Astrocyte (in vitro differentiated cells and primary cell): ENCODE measurements around the gene CNOT3. TPM values are rescaled to one million over a fixed set of nuclear protein-coding genes. Genes with fewer than 3 reads are reported as not detected.
A peak's percentile ranks its signal among the peaks of the same experiment; 100 is the strongest.

Source experiments
- DNase-seq: peaks from one replicate; pipeline ENCODE4 v3.0.0-alpha.2; 2010; ENCODE audit warnings: low read depth
- FAIRE-seq: peaks from 2 replicates; lab custom pipeline; 2011; peaks lifted over from hg19 to GRCh38; lab: Jason Lieb, UNC
- H2AFZ ChIP-seq: 2 replicates; pipeline ENCODE4 v1.6.0; 2012; ENCODE audit warnings: low read depth, low read length, inconsistent platforms
- H3K27ac ChIP-seq: 2 replicates; pipeline ENCODE4 v1.5.1; 2011; ENCODE audit warnings: low read depth, low read length, inconsistent platforms
- H3K27me3 ChIP-seq: 2 replicates; pipeline ENCODE4 v1.6.0; 2011; ENCODE audit warnings: low read length, inconsistent platforms; ENCODE audit not compliant: insufficient read depth
- H3K36me3 ChIP-seq: 2 replicates; pipeline ENCODE4 v1.5.1; 2011; ENCODE audit warnings: low read length, inconsistent platforms; ENCODE audit not compliant: insufficient read depth
- H3K4me1 ChIP-seq: 2 replicates; pipeline ENCODE4 v1.5.1; 2011; ENCODE audit warnings: low read length, inconsistent platforms; ENCODE audit not compliant: insufficient read depth
- H3K4me2 ChIP-seq: 2 replicates; pipeline ENCODE4 v1.6.0; 2012; ENCODE audit warnings: low read length, inconsistent platforms
- H3K4me3 ChIP-seq: 2 replicates; pipeline ENCODE4 v1.5.1; 2011; ENCODE audit warnings: low read depth, mild to moderate bottlenecking, low read length, inconsistent platforms; ENCODE audit not compliant: insufficient read depth
- H3K79me2 ChIP-seq: 2 replicates; pipeline ENCODE4 v1.6.0; 2012; ENCODE audit warnings: mild to moderate bottlenecking, low read length, inconsistent platforms; ENCODE audit not compliant: insufficient read depth
- H3K9ac ChIP-seq: 2 replicates; pipeline ENCODE4 v1.6.0; 2012; ENCODE audit warnings: mild to moderate bottlenecking, low read length, inconsistent platforms
- H3K9me3 ChIP-seq: 2 replicates; pipeline ENCODE4 v1.5.1; 2012; ENCODE audit warnings: low read depth, mild to moderate bottlenecking, low read length, inconsistent platforms; ENCODE audit not compliant: insufficient read depth
- H4K20me1 ChIP-seq: 2 replicates; pipeline ENCODE4 v1.6.0; 2012; ENCODE audit warnings: low read length, inconsistent platforms; ENCODE audit not compliant: insufficient read depth
- H3K27ac Mint-ChIP-seq: one replicate; pipeline ENCODE4 v1.8.0; 2021; ENCODE audit warnings: mild to moderate bottlenecking, mixed read lengths; ENCODE audit not compliant: unreplicated experiment
- H3K27me3 Mint-ChIP-seq: one replicate; pipeline ENCODE4 v1.8.0; 2021; ENCODE audit warnings: low read depth, mixed read lengths; ENCODE audit not compliant: unreplicated experiment
- H3K36me3 Mint-ChIP-seq: one replicate; pipeline ENCODE4 v1.8.0; 2021; ENCODE audit warnings: low read depth, mixed read lengths; ENCODE audit not compliant: unreplicated experiment
- H3K4me1 Mint-ChIP-seq: one replicate; pipeline ENCODE4 v1.8.0; 2021; ENCODE audit warnings: low read depth, mixed read lengths; ENCODE audit not compliant: unreplicated experiment
- H3K4me3 Mint-ChIP-seq: one replicate; pipeline ENCODE4 v1.8.0; 2021; ENCODE audit warnings: mild to moderate bottlenecking, moderate library complexity, mixed read lengths; ENCODE audit not compliant: unreplicated experiment
- H3K9me3 Mint-ChIP-seq: one replicate; pipeline ENCODE4 v1.8.0; 2021; ENCODE audit warnings: mild to moderate bottlenecking, mixed read lengths; ENCODE audit not compliant: unreplicated experiment
- EZH2 ChIP-seq: IDR thresholded peaks from 2 replicates; pipeline ENCODE4 v1.6.1; 2012; ENCODE audit warnings: mild to moderate bottlenecking, low read length, inconsistent platforms; ENCODE audit not compliant: insufficient read depth
- total RNA-seq: library from RNA; stranded (reverse); gene quantifications from 2 replicates; pipeline ENCODE4 v1.2.1, GENCODE V29; 2021
- TF ChIP-seq, protein P1 (sequence below): IDR thresholded peaks from 2 replicates; pipeline ENCODE4 v1.5.1; 2011; ENCODE audit warnings: low read depth, mild to moderate bottlenecking, inconsistent platforms, low read length, moderate library complexity; ENCODE audit not compliant: insufficient read depth

The CNOT3 gene
- total RNA-seq, 1 donor from 2014 or later, result 39.2 TPM

DNA sequence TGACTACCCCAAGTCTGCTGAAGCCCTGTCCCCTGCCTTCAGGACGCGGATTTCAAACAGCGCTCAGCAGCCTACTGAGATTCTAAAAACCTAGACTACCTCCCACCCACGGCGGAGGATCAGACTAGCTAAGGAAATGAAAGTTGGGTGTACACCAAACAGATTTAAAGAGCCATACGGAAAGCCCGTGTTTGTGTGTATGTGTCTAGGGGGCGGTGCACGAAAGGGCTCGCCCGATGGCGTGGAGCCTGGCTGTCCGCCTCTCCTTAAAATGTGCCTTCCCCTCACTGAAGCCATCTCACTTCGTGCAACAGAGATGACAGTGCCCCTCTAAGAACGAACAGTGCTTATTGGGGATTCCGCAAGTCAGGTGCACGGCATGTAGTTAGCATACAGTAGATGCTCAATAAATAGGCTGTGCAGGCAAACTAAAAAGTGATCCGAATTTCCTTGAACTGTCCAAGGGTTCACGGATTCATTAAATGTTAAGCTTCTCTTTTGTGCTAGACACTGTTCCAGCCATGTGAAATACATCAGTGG lies 21.3 kb downstream of the CNOT3 start:
- H3K79me2 ChIP-seq, result peaks cover 18% of the 10 kb centered on the region
- H3K4me3 Mint-ChIP-seq, result peak overlapping the region; percentile 98

DNA sequence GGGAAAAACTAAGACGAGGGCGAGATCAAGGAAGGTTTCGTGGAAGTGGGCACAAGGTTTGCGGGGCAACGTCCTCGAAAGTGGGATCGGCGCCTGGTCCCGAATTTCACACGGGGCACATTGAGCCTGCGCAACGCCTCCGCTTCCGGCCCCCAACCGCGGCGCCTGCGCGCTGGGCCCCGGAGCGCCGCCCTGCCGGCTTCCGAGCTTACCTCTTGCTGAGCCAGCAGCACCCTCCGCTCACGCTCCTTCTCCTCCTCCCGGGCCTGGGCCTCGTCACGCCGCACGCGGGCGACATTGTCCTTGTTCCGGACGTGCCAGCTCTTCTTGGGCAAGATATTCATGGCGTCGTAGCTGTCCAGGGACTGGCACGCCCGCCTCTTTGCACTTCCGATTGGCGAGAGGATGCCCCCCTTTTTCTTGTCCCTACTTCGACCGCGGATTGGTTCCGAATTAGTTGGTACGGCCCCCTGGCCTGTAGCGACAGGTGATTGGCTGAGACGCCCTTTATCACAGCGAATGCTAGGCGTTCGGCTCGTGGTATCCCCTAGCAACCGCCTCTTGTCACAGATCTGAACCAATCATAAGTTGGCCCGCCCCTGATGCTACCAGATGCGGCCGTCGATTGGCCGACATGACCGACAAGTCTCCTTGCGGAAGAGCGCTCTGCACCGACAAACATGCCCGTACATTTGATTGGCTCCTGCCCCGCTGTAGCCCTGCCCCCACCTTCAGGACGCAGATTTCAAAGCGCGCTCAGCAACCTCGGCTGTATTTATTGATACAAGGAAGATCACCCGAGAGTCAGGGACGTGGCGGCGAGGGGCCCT lies 22.0 kb downstream of the CNOT3 start, which contains the start of gene LENG1:
TSS of gene LENG1 (minus strand) at position 370 of the 830 bp plus-strand sequence. CDS start at position 344, 26 bp downstream.
- TF ChIP-seq, protein P1, sequence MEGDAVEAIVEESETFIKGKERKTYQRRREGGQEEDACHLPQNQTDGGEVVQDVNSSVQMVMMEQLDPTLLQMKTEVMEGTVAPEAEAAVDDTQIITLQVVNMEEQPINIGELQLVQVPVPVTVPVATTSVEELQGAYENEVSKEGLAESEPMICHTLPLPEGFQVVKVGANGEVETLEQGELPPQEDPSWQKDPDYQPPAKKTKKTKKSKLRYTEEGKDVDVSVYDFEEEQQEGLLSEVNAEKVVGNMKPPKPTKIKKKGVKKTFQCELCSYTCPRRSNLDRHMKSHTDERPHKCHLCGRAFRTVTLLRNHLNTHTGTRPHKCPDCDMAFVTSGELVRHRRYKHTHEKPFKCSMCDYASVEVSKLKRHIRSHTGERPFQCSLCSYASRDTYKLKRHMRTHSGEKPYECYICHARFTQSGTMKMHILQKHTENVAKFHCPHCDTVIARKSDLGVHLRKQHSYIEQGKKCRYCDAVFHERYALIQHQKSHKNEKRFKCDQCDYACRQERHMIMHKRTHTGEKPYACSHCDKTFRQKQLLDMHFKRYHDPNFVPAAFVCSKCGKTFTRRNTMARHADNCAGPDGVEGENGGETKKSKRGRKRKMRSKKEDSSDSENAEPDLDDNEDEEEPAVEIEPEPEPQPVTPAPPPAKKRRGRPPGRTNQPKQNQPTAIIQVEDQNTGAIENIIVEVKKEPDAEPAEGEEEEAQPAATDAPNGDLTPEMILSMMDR, result no peak
- no peak for TF ChIP-seq EZH2
- Mint-ChIP-seq H3K4me1 (peaks cover 8% of the 10 kb centered on the region), H3K27me3 (peaks cover under 1% of the 10 kb centered on the region), H3K4me3 (peak within 1 kb of the TSS; percentile 98), H3K36me3 (peaks cover 8% of the 10 kb centered on the region), H3K9me3 (peaks cover 7% of the 10 kb centered on the region), H3K27ac (peak within 1 kb of the TSS; percentile 99)
- FAIRE-seq, result peak; percentile 75
- Histone ChIP-seq H2AFZ (peak within 1 kb of the TSS; percentile 87), H3K79me2 (peaks cover 18% of the 10 kb centered on the region), H3K4me1 (peaks cover 27% of the 10 kb centered on the region), H3K36me3 (peaks cover 19% of the 10 kb centered on the region), H3K9me3 (no peaks in the 10 kb centered on the region), H3K9ac (peak within 1 kb of the TSS; percentile 85), H3K27ac (peak within 1 kb of the TSS; percentile 93), H3K4me3 (peak within 1 kb of the TSS; percentile 77), H4K20me1 (peaks cover 16% of the 10 kb centered on the region), H3K4me2 (peak within 1 kb of the TSS; percentile 96), H3K27me3 (no peaks in the 10 kb centered on the region)
- peak; percentile 100 for DNase-seq

More for the DNA sequence above, 21.3 kb downstream of the CNOT3 start:
- peaks cover 28% of the 10 kb centered on the region for H3K4me1 ChIP-seq
- TF ChIP-seq EZH2, result no peak
- TF ChIP-seq, protein P1, result no peak
- peak overlapping the region; percentile 77 for H3K4me3 ChIP-seq
- H3K4me1 Mint-ChIP-seq, result peaks cover 12% of the 10 kb centered on the region
- peak overlapping the region; percentile 85 for H3K9ac ChIP-seq
- peaks cover 3% of the 10 kb centered on the region for H3K9me3 Mint-ChIP-seq
- H3K27ac ChIP-seq, result peak overlapping the region; percentile 93
- DNase-seq, result no peak
- peaks cover 22% of the 10 kb centered on the region for H4K20me1 ChIP-seq
- no peaks in the 10 kb centered on the region for H3K27me3 Mint-ChIP-seq
- no peak for FAIRE-seq
- peaks cover 8% of the 10 kb centered on the region for H3K36me3 Mint-ChIP-seq
- peaks cover 24% of the 10 kb centered on the region for H3K36me3 ChIP-seq
- H3K27me3 ChIP-seq, result no peaks in the 10 kb centered on the region
- peak overlapping the region; percentile 96 for H3K4me2 ChIP-seq
- no peaks in the 10 kb centered on the region for H3K9me3 ChIP-seq
- H2AFZ ChIP-seq, result peak overlapping the region; percentile 87
- peak overlapping the region; percentile 50 for H3K27ac Mint-ChIP-seq
